HG02852 (cell line): ENCODE measurements around the gene S1PR2.

Experiments
- ATAC-seq: cut with Tn5 transposase; IDR thresholded peaks from one replicate; pipeline ENCODE4 v1.9.1; 2021; ENCODE audit warnings: mild to moderate bottlenecking, moderate library complexity; ENCODE audit not compliant: unreplicated experiment

The S1PR2 gene, protein sequence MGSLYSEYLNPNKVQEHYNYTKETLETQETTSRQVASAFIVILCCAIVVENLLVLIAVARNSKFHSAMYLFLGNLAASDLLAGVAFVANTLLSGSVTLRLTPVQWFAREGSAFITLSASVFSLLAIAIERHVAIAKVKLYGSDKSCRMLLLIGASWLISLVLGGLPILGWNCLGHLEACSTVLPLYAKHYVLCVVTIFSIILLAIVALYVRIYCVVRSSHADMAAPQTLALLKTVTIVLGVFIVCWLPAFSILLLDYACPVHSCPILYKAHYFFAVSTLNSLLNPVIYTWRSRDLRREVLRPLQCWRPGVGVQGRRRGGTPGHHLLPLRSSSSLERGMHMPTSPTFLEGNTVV

GRCh38 chr19:10230861-10231611 lies at the start of gene S1PR2:
Gene S1PR2 (minus strand): TSS chr19:10231331. CDS start chr19:10224905, 6,426 bp downstream.
- peak; percentile 46 for ATAC-seq

- ATAC-seq, result no peak
These were observed 48.8 kb upstream of the S1PR2 start for GRCh38 chr19:10279737-10280442.

DNA sequence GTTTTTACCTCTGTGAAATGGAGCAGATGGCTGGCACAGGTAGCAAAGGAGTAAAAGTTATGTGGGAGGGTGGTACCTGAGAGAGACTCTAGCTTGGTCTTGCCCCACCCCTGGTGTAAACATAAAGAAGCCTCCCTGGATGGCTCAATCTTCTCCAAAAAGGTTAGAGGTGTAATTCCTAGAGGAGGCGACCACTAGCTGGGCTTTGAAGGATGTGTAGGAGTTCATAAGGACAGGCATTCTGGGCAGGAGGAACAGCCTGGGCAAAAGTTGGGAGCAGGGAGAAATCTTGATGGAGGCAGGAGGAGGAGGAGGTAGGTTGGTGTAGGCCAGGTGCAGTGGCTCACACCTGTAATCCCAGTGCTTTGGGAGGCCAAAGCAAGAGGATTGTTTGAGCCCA lies 47.8 kb upstream of the S1PR2 start:
- no peak for ATAC-seq

- ATAC-seq, result no peak
These were observed 46.9 kb upstream of the S1PR2 start for GRCh38 chr19:10277795-10278589.

GRCh38 chr19:10274589-10274988 lies 43.5 kb upstream of the S1PR2 start:
- ATAC-seq, result no peak

DNA sequence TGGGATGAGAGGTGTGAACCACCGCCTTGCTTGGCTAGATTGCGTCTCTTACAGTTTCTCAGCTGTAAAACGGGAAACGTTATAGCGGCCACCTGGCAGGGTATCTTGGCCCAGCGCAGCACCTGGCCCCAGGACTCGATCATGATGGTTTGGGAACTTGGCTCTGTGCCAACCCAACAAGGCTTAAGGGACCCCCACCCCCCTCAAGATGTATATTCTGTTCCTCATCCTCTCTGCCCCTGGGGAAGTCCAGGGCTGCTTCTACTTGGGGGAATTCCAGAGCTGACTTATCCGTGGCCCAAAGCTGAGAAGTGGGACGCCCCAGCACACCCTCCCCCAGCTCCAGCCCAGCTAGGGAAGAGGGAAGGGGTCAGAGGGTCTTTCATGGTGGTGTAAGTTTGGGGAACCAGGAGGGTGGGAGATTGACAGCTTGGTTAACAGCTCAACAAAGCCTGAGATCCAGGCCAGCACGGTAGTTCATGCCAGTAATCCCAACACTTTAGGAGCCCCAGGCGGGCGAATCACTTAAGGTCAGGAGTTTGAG lies 40.5 kb upstream of the S1PR2 start:
- ATAC-seq, result peak; percentile 26

DNA sequence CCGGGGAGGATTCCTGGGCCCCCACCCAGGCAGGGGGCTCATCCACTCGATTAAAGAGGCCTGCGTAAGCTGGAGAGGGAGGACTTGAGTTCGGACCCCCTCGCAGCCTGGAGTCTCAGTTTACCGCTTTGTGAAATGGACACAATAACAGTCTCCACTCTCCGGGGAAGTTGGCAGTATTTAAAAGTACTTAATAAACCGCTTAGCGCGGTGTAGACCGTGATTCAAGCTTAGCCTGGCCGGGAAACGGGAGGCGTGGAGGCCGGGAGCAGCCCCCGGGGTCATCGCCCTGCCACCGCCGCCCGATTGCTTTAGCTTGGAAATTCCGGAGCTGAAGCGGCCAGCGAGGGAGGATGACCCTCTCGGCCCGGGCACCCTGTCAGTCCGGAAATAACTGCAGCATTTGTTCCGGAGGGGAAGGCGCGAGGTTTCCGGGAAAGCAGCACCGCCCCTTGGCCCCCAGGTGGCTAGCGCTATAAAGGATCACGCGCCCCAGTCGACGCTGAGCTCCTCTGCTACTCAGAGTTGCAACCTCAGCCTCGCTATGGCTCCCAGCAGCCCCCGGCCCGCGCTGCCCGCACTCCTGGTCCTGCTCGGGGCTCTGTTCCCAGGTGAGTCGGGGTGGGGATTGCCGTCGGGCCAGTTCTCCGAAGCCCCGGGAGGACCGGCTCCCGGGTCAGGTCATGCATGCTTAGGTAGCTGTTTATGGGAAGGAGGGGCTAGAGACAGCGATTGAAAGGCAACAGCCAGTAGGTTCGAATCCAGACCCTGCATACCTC lies 39.7 kb upstream of the S1PR2 start, which contains the start of gene ICAM1:
ICAM1 (plus strand) TSS at position 505 of the 779 bp plus-strand sequence; CDS start at position 545, 40 bp downstream.
- ATAC-seq, result peak; percentile 45

DNA sequence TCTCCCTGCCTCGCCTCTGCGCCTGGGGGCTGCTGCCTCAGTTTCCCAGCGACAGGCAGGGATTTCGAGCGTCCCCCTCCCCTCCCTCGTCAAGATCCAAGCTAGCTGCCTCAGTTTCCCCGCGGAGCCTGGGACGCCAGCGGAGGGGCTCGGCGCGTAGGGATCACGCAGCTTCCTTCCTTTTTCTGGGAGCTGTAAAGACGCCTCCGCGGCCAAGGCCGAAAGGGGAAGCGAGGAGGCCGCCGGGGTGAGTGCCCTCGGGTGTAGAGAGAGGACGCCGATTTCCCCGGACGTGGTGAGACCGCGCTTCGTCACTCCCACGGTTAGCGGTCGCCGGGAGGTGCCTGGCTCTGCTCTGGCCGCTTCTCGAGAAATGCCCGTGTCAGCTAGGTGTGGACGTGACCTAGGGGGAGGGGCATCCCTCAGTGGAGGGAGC lies 39.1 kb upstream of the S1PR2 start:
- ATAC-seq, result peak; percentile 39

DNA sequence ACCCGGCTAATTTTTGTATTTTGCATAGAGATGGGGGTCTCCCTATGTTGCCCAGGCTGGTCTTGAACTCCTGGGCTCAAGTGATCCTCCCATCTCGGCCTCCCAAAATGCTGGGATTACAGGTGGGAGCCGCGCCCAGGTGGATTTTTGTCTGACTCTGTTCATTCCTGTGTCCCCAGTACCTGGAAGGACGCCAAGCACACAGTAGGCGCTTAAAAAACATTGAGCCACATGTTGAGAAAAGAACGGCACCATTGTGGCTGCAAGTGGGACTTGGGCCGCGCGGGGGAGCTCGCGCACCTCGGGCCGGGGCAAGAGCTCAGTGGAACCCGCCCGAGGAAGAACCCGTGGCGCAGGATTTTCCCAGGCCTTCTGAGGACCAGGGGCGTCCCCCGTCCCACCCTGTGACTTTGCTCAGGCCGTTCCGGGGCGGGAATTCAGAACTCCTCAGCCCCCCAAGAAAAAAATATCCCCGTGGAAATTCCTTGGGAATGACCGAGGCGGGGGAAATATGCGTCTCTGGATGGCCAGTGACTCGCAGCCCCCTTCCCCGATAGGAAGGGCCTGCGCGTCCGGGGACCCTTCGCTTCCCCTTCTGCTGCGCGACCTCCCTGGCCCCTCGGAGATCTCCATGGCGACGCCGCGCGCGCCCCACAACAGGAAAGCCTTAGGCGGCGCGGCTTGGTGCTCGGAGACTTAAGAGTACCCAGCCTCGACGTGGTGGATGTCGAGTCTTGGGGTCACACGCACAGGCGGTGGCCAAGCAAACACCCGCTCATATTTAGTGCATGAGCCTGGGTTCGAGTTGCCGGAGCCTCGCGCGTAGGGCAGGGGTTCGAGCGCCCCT lies 38.4 kb upstream of the S1PR2 start:
- ATAC-seq, result no peak

GRCh38 chr19:10268071-10268470 lies 36.9 kb upstream of the S1PR2 start:
- no peak for ATAC-seq

DNA sequence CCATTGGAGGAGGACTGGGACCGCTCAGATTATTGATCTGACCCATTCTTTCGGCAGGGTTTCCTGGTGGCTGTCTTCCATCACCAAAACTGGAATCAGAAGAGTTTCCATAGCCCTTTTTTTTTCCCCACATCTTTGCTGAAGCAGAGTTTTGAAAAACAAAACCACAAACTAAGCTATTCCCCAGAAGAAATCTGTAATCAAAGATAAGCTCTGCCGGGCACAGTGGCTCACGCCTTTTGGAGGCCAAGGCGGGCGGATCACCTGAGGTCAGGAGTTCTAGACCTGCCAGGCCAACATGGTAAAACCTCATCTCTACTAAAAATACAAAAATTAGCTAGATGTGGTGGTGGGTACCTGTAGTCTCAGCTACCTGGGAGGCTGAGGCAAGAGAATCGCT lies 35.6 kb upstream of the S1PR2 start:
- no peak for ATAC-seq

GRCh38 chr19:10262771-10263170 lies 31.6 kb upstream of the S1PR2 start:
- no peak for ATAC-seq

- ATAC-seq, result no peak
These were observed 29.0 kb upstream of the S1PR2 start for GRCh38 chr19:10260141-10260584.

DNA sequence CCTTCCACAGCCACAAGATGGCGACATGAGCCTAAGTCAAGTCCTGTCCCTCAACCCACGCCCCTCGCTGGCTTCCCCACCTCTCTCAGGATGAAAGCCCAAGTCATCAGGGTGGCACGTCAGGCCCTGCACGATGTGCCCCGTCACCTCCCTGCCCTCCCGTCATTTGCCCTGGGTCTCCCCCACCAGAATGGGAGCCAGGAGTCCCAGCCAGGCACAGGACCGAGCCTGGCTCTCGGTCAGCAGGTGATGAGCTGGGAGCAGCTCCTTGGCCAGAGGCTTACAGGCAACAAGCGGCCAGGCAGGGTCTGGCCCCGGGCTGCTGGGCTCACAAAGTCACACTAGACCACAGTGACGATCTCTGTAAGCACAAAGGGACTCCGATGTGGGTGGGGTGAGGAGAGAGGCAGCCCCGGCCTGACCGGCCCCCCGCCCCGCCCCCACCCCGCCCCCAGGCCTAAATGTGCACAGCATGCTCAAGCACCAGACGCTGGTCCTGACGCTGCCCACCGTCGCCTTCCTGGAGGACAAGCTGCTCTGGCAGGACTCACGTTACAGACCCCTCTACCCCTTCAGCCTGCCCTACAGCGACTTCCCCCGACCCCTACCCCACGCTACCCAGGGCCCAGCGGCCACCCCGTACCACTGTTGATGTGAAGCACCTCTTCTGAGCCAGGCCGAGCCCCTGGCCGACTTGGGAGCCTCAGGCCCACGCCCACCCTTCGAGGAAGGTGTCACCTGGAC lies 28.2 kb upstream of the S1PR2 start:
- ATAC-seq, result no peak

GRCh38 chr19:10258080-10258710 lies 27.1 kb upstream of the S1PR2 start:
- no peak for ATAC-seq

DNA sequence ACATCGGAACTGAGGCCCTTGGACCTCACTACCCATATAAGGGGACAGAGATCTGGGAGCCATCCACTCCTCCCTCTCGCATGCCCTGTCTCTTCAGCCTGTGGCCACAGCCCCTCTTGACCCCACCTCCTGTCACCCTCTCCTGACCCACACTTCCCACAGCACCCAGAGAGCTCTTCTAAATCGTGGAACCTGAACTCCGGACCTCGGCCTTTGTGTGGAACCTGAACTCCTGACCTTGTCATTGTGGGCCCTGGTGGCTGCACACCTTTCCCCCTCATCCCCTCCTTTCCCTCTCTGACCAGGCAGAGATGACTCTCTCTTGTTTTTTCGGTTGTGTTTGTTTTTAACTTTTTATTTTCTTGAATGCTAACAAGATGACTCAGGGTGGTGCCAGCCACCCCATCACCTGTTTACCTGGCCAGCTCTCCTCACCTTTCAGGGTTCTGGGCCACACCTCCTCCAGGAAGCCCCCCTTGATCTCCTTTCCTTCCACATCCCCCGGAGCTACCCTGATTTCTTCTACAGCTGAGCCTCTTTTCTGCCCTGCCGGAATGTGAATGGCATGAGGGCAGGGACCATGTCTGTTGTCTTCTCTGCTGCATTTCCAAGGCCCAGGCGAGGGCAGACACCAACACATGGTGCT lies 26.0 kb upstream of the S1PR2 start:
- no peak for ATAC-seq

DNA sequence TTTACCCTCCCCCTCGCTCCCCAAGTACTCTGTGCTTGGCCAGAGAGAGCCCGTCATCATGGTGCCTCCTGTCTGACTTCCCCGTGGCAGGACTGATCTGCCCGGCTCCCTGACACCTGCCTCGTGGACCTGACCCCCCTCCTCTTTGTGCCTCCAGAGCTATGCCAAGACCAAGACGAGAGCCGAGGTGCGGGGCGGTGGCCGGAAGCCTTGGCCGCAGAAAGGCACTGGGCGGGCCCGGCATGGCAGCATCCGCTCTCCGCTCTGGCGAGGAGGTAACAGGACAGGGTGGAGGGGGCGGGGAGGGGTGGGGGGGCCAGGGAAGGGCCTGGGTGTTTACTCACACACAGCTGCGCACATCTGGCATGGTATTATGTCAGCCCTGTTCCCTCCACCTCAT lies 25.4 kb upstream of the S1PR2 start:
- no peak for ATAC-seq
